SKM-1 (cell line): ENCODE measurements around the gene ARHGAP21.
"Not testable (repeated sequence)": the region's sequence is repeated elsewhere in the genome, so short reads cannot be mapped to it uniquely, and the experiment has no call there.

Experiments used
- DNase-seq: peaks from one replicate; lab custom pipeline; 2025; ENCODE audit not compliant: unreplicated experiment; lab: John Stamatoyannopoulos, UW

ARHGAP21 gene

GRCh38 chr10:24643679-24644209, 79.9 kb downstream of the ARHGAP21 start:
- DNase-seq: no peak

- no peak for DNase-seq
These were observed 80.6 kb downstream of the ARHGAP21 start for GRCh38 chr10:24642921-24643678.

- no peak for DNase-seq
These were observed 84.6 kb downstream of the ARHGAP21 start for GRCh38 chr10:24639124-24639523.

GRCh38 chr10:24625778-24626177, 97.9 kb downstream of the ARHGAP21 start:
- DNase-seq: no peak

- DNase-seq: no peak
These were observed 100.3 kb downstream of the ARHGAP21 start for GRCh38 chr10:24623383-24623782.

- no peak for DNase-seq
These were observed 100.8 kb downstream of the ARHGAP21 start for GRCh38 chr10:24622781-24623301.

- not testable (repeated sequence) for DNase-seq
These were observed 102.5 kb downstream of the ARHGAP21 start for GRCh38 chr10:24621035-24621795.

- not testable (repeated sequence) for DNase-seq
These were observed 103.7 kb downstream of the ARHGAP21 start for GRCh38 chr10:24619994-24620310.

- DNase-seq: not testable (repeated sequence)
These were observed 104.2 kb downstream of the ARHGAP21 start for GRCh38 chr10:24619291-24619993.

GRCh38 chr10:24618401-24618800, 105.3 kb downstream of the ARHGAP21 start:
- no peak for DNase-seq

GRCh38 chr10:24617771-24618396, 105.8 kb downstream of the ARHGAP21 start:
- DNase-seq: no peak

GRCh38 chr10:24616536-24616935, 107.2 kb downstream of the ARHGAP21 start:
- DNase-seq: no peak

GRCh38 chr10:24606021-24606420, 117.7 kb downstream of the ARHGAP21 start:
- DNase-seq: no peak

GRCh38 chr10:24605141-24605540, 118.5 kb downstream of the ARHGAP21 start:
- DNase-seq: no peak

- DNase-seq: no peak
These were observed 120.4 kb downstream of the ARHGAP21 start for GRCh38 chr10:24603333-24603732.

- no peak for DNase-seq
These were observed 125.7 kb downstream of the ARHGAP21 start for GRCh38 chr10:24597961-24598360.

- no peak for DNase-seq
These were observed 126.3 kb downstream of the ARHGAP21 start for GRCh38 chr10:24597426-24597825.

GRCh38 chr10:24596217-24596930, 127.3 kb downstream of the ARHGAP21 start:
- DNase-seq: no peak

GRCh38 chr10:24590697-24591457, 132.8 kb downstream of the ARHGAP21 start:
- DNase-seq: no peak

GRCh38 chr10:24589265-24589664, 134.4 kb downstream of the ARHGAP21 start:
- no peak for DNase-seq
